Measurements from ENCODE around the gene BCAP31.
"Not testable (repeated sequence)": the region's sequence is repeated elsewhere in the genome, so short reads cannot be mapped to it uniquely, and the experiment has no call there.

Gene BCAP31

GRCh38 chrX:153707406-153707805, 16.8 kb downstream of the BCAP31 start:
- no peak for DNase-seq

DNA sequence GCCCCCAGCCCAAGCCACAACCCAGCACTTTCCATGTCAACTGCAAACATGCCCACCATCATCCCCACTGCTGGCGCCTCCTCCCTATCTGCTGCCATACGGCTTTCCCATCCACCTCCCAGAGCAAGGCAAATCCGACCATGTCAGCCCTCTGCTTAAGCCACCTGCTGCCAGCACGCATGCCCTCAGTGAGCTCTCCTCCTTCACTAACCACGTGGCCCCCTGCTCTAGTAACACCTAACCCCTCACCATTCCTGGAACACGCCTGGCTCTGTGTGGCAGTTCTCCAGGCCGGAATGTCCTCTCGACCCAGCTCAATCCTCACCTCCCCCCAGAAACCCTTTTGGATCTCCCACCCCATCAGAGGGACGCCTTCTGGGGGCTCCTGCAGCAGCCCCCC, 17.4 kb downstream of the BCAP31 start:
- no peak for DNase-seq

DNA sequence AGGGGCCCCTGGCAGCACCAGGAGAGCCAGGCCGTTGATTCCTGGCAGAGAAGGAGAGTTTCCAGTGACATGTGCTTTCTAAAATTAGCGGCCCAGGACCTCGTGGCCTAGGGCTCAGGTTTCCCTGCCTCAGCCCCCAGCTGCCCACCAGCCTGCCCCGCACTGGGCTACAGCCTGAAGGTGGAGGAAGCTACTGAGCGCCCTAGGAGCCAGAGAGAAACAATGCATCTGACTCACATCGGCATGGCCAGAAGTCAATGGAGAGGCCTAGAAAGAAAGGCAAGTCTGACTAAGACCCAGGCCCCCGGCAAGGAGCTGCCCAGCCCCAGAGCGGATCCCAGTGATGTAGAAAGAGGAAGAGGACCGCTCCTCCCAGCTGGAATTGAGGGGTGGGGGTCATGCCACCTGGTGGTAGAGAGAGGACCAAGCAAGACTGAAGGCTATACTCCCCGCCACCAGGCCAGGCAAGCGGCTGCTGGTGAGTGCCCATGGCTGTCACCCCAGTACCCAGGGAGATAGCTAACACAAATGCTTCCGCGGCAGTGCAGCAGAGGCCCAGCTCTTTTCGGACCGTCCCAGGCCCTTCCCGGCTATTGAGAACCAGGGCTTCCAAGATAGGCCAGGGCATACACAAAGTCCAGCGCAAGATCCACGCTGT, 18.7 kb downstream of the BCAP31 start:
- not testable (repeated sequence) for DNase-seq

DNA sequence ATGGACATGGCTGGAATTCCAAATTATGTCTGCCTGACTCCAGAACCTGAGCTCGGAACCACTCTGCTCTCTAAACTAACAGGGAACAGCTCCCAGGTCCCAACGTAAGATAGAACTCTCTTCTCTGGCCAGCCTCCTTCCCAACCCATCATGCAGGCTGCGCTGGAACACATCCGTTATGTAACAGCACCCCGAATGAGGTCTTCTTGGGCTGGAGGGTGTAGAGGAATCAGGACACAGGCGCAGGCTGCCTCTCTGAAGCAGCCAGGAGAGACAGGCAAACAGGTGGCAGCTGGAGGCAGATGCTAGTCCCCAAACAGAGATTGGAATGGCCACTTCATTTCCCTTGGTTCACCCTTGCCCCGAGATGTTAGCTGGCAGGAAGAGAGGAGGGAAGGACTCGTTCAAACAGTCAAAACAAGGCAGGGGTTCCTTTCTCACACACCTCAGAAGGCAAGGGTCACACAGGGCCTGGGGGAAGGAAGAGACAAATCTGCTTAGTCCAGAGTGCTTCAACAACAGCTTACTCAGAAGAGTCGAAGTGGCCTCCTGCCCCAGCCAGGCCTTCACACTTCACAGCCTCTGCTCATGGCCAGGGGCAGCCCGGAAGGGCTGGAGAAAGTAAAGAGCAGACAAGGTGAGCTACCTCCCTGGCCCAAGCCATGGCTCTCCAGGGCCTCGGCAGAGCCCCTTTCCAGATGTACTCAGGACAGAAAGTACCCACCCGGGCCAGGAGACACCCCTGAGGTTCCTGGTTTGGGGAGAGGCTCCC, 19.4 kb downstream of the BCAP31 start:
- DNase-seq = not testable (repeated sequence)

GRCh38 chrX:153704021-153704526, 20.1 kb downstream of the BCAP31 start:
- no peak for DNase-seq

DNA sequence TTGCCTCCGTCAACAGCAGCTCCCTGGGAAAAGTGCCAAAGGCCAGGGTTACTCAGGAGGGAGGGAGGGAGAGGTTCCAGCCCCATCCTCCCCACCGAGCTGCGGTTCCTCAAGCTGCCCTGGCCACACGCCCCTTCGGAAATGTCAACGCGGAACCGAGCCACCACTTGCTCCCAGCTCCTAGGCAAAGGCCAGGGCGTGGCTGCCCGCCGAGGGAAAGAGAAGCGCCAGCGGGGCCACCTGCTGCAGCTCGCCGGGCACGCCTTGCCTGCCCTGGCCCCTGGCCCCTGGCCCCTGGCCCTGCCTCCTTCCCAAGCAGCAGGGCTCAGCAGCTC, 21.2 kb downstream of the BCAP31 start:
- DNase-seq = no peak

GRCh38 chrX:153702336-153703035, 21.7 kb downstream of the BCAP31 start:
- DNase-seq = no peak

- DNase-seq = no peak
Observed at GRCh38 chrX:153701706-153702105, 22.5 kb downstream of the BCAP31 start.

- no peak for DNase-seq
Observed at GRCh38 chrX:153700967-153701366, 23.2 kb downstream of the BCAP31 start.

GRCh38 chrX:153700376-153700945, 23.7 kb downstream of the BCAP31 start:
- no peak for DNase-seq

DNA sequence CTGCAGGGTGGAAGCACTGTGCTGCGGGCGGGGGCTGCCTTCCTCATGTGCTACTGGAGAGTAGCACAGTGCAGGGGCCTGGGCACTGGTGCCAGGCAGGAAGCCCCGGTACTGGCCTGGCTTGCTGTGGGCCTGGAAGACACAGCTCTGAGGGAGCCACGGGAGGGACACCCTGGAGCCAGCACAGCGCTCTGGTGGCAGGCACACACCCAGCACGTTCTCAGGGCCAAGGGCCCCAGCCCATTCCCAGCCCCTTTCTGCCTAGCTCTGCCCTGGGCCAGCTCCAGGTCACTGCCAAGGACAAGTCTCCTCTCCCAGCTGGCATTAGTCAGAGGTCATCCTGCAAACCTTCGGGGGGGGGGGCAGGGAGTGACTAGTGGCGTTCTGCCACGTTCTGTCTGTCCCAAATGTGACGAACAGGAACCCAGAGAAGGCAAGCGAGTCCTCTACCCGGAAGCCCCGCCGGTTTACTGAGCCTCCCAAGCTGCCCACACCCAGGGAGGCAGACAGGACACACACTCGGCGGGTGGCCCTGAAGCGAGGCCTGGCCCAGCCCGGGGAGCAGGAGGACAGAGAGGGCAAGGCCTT, 24.3 kb downstream of the BCAP31 start:
- DNase-seq = not testable (repeated sequence)

- DNase-seq = not testable (repeated sequence)
Observed at GRCh38 chrX:153699210-153699783, 24.9 kb downstream of the BCAP31 start.

- no peak for DNase-seq
Observed at GRCh38 chrX:153697924-153698865, 26.0 kb downstream of the BCAP31 start.

DNA sequence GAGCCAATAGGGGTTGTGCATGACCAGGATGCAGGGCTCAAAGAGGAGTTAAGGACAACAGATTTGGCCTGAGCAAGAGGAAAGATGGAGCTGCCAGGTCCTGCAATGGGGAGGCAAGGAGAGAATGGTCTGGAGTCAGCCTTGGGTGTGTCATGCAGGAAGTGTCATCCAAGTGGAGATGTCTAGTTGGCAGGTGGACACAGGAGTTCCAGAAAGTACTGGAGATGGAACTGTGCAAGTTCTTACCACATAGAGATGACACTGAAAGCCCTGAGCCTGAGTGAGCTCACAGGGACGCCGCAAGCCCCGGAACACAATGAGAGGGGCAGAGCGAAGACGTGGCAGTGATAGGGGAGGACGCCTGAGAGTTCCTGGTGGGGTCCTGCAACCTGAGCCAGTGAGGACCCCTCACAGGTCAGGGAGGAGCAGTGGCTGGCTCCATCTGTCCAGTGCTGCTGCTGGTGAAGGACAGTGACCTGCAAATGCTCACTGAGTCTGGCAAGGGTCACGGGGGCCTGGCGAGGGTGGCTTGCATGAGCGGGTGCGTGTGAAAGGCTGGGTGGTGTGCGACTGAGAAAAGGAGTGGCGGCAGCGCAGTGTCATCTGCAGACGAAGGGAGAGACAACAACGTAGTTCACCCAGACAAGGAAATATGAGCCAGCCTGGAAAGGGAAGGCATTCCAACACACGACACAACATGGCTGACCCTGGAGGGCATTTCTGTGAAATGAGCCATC, 27.0 kb downstream of the BCAP31 start:
- not testable (repeated sequence) for DNase-seq

GRCh38 chrX:153696538-153696937, 27.6 kb downstream of the BCAP31 start:
- not testable (repeated sequence) for DNase-seq

DNA sequence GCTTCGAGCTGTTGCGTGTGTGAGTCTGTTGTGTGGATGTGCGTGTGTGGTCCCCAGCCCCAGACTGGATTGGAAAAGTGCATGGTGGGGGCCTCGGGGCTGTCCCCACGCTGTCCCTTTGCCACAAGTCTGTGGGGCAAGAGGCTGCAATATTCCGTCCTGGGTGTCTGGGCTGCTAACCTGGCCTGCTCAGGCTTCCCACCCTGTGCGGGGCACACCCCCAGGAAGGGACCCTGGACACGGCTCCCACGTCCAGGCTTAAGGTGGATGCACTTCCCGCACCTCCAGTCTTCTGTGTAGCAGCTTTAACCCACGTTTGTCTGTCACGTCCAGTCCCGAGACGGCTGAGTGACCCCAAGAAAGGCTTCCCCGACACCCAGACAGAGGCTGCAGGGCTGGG, 28.1 kb downstream of the BCAP31 start:
- no peak for DNase-seq

GRCh38 chrX:153694687-153695270, 29.4 kb downstream of the BCAP31 start:
- no peak for DNase-seq

- not testable (repeated sequence) for DNase-seq
Observed at GRCh38 chrX:153694256-153694655, 29.9 kb downstream of the BCAP31 start.

DNA sequence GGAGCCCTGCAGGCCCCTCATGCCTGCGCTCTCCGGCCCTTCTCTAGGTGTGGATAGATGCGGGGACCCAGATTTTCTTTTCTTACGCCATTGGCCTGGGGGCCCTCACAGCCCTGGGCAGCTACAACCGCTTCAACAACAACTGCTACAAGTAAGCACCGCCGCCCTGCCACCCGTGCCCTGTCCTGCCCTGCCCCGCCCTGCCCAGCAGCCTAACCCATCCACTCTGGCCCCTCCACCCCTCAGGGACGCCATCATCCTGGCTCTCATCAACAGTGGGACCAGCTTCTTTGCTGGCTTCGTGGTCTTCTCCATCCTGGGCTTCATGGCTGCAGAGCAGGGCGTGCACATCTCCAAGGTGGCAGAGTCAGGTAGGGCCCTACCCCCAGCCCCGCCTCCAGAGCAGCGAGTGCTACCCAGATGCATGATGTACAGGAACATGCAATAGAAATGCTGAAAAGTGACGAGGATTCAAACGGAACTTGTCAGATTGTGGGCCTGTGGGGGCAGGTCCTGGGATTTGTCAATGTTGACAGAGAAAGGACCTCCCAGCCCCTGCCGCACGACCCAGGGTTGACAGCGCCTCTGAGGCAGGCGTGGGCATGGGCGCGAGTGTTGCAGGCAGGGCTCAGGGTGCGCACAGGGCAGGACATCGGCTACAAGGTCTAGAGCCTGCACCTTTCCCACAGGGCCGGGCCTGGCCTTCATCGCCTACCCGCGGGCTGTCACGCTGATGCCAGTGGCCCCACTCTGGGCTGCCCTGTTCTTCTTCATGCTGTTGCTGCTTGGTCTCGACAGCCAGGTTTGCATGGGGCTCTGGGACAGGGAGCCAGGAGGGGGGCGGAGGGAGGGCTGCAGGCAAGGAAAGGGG, 30.7 kb downstream of the BCAP31 start:
- DNase-seq = no peak

Measured in activated T-cell treated with anti-CD3 and anti-CD28 coated beads for 4 hours (primary cell).